T-helper 1 cell (primary cell): Measurements from ENCODE around the gene TBC1D14.
"Not testable (repeated sequence)": the region's sequence is repeated elsewhere in the genome, so short reads cannot be mapped to it uniquely, and the experiment has no call there.

ENCODE experiments used
- DNase-seq, 5 donors: peaks; one replicate each; pipeline ENCODE4 v3.0.0-alpha.2; 2012 to 2020

TBC1D14 gene

GRCh38 chr4:6890358-6890757 is 19.3 kb upstream of the TBC1D14 start:
- no peak for DNase-seq

GRCh38 chr4:6890971-6891370 is 18.7 kb upstream of the TBC1D14 start:
- DNase-seq, result not testable (repeated sequence)

- DNase-seq, result peak in 1 of 5 donors; percentile 47
Measured at GRCh38 chr4:6891436-6892170, 18.0 kb upstream of the TBC1D14 start.

- peak in 1 of 5 donors; percentile 89 for DNase-seq
Measured at GRCh38 chr4:6892190-6892908, 17.3 kb upstream of the TBC1D14 start.

- no peak for DNase-seq
Measured at GRCh38 chr4:6892909-6893202, 16.8 kb upstream of the TBC1D14 start.

- DNase-seq, result peak in 1 of 5 donors; percentile 74
Measured at GRCh38 chr4:6893449-6894085, 16.1 kb upstream of the TBC1D14 start.

GRCh38 chr4:6894086-6894478 is 15.5 kb upstream of the TBC1D14 start:
- no peak for DNase-seq

GRCh38 chr4:6894528-6895498 is 14.8 kb upstream of the TBC1D14 start:
- DNase-seq, result no peak

GRCh38 chr4:6896035-6896434 is 13.6 kb upstream of the TBC1D14 start:
- DNase-seq, result no peak

- peak in 1 of 5 donors; percentile 75 for DNase-seq
Measured at GRCh38 chr4:6898763-6899162, 10.9 kb upstream of the TBC1D14 start.

- DNase-seq, result no peak
Measured at GRCh38 chr4:6900181-6900812, 9.3 kb upstream of the TBC1D14 start.

- DNase-seq, result no peak
Measured at GRCh38 chr4:6900956-6901355, 8.7 kb upstream of the TBC1D14 start.

- no peak for DNase-seq
Measured at GRCh38 chr4:6901669-6902317, 7.8 kb upstream of the TBC1D14 start.

GRCh38 chr4:6902318-6903042 is 7.1 kb upstream of the TBC1D14 start:
- no peak for DNase-seq

GRCh38 chr4:6905516-6906445 is 3.8 kb upstream of the TBC1D14 start:
- no peak for DNase-seq

GRCh38 chr4:6906486-6906885 is 3.1 kb upstream of the TBC1D14 start:
- DNase-seq, result not testable (repeated sequence)

- no peak for DNase-seq
Measured at GRCh38 chr4:6907658-6908191, 1.9 kb upstream of the TBC1D14 start.

GRCh38 chr4:6908432-6909112 is 1.1 kb upstream of the TBC1D14 start:
- DNase-seq, result no peak

- no peak for DNase-seq
Measured at GRCh38 chr4:6909970-6910339, 329 bp downstream of the TBC1D14 start.
